GM19324 (cell line): ENCODE data around the gene LEMD3.

Experiments used
- ATAC-seq: cut with Tn5 transposase; IDR thresholded peaks from one replicate; pipeline ENCODE4 v1.9.1; 2021; ENCODE audit warnings: mild to moderate bottlenecking, moderate library complexity; ENCODE audit not compliant: unreplicated experiment, low FRiP score

LEMD3 gene

GRCh38 chr12:65169320-65170208, at the start of gene LEMD3:
Gene LEMD3, plus strand, starts transcription at chr12:65169583. Its CDS starts 14 bp downstream, at chr12:65169597.
- peak; percentile 94 for ATAC-seq

DNA sequence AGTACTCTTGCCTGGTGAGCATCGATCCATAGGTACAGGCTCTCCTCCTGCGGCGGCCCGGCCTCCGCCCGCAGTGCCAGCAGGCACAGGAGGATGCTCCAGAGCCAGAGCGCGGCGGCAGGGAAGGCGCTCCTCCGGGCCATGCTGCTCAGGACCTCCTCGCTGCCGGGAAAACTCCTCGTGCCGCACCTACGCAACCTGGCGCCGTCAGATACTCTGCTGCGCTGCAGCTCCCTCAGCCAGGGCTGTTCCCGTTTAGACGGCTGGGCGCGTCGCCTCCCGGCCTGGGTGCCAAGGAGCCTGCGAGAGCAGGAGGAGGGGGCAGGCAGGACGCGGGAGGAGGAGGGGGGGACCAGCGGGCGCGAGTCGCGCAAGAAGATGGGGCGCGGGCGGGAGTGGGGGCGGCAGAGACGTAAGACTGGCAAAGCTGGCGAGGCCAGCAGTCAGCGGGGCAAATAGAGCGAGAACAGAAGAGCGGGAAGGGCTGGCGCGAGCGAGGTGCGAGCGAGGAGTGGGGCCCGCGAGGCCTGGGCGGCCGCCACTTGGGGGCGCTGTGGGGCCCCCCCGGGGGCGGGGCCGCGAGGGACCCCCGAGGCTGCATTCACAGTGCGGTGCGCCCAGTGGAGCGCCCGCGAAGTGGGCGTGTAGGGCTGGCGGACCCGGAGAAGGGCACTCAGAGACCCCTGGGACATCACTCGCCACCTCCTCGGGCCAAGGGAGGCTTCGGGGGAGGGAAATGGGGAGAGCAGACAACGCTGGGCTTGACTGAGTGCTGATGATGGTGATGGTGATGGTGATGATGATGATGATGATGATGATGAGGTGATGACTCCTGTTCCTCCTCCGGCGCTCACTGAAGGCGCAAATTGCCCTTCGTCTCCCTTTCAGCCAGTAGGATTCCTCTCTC, 48.1 kb upstream of the LEMD3 start, which contains the start of gene WIF1:
Gene WIF1, minus strand, starts transcription at position 257 of the 907 bp plus-strand sequence. Its CDS starts 114 bp downstream, at position 143.
- ATAC-seq, result no peak

DNA sequence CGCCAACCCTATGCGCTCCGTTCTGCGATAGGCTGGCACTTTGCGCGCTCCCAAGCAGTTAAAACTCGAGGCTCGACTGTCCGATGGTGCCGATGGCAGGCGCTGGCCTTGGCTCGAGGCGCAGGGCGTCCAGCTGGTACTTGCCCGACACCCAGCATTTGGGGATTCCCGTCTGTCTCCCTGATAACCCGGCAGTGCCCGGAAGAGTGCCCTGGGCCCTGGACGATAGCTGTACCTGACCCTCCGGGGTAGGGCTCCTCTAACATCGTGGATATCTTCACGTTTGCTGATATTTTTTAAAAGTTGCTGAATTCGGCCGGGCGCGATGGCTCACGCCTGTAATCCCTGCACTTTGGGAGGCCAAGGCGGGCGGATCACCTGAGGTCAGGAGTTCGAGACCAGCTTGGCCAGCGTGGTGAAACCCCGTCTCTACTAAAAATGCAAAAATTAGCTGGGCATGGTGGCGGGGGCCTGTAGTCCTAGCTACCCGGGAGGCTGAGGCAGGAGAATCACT, 47.4 kb upstream of the LEMD3 start:
- no peak for ATAC-seq

GRCh38 chr12:65122703-65123102, 46.7 kb upstream of the LEMD3 start:
- no peak for ATAC-seq

- no peak for ATAC-seq
Measured at GRCh38 chr12:65123435-65124063, 45.8 kb upstream of the LEMD3 start.

DNA sequence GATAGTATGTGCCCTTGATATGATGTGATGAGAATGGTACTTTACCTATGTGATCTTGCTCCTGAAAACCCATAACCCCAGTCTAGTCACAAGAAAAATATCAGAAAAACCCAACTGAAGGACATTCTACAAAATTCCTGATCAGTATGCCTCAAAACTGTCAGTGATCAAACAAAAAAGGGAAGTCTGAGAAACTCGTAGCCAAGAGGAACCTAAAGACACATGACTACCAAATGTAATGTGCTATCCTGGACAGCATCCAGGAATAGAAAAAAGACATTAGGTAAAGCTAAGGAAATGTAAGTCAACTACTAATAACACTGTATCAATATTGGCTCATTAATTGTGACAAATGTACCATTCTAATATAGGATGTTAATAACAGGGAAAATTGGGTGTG, 44.1 kb upstream of the LEMD3 start:
- no peak for ATAC-seq

DNA sequence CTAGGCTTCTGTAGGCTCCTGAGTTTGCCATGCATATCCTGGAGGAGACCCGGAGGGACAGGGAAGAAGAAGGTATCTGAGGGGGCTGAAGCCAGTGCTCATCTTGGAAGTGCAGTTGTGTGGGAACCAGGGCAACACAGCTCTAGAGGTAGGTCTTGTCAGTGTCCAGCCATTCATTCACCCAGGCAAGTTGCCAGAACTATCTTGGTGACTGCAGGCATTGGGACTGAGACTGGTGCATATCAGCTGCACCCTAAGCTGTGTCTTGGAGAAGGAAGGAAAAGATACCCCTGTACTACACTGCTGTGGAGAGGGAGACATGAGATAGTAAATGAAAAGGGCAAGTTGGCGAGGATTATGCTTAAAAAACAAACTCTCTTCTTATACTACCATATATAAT, 43.4 kb upstream of the LEMD3 start:
- no peak for ATAC-seq

GRCh38 chr12:65126482-65126881, 42.9 kb upstream of the LEMD3 start:
- ATAC-seq, result no peak

DNA sequence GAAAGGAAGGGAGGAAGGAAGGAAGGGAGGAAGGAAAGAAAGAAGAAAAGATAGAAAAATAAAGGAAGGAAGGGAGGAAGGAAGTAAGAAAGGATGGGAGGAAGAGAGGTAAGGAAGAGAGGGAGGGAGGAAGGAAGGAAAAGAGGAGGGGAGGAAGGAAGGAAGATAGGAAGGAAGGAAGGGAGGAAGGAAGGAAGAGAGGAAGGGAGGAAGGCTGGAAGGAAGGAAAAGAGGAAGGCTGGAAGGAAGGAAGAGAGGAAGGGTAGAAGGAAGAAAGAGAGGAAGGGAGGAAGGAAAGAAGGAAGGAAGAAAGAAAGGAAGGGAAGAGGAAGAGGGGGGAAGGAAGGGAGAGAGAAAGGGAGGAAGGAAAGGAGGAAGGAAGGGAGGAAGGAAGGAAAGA, 35.5 kb upstream of the LEMD3 start:
- ATAC-seq, result no peak

DNA sequence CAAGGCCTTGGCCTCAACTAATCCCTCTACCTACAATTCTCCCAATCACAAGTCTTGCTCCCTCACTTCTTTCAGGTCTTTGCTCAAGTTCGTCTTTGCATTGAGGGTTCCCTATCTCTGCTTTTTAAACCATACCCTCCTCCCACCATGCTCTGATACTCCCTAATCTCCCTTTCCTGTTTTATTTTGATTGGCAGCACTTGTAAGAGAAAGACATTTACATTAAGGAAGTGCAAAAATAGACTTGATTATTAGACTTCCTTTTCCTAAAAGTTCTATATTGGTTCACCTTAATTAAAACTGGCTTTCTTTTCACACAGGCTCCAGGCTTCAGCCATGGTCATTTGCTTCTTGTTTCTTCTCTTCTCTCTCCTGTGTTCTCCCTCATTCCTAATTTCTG, 30.0 kb upstream of the LEMD3 start:
- ATAC-seq, result no peak

DNA sequence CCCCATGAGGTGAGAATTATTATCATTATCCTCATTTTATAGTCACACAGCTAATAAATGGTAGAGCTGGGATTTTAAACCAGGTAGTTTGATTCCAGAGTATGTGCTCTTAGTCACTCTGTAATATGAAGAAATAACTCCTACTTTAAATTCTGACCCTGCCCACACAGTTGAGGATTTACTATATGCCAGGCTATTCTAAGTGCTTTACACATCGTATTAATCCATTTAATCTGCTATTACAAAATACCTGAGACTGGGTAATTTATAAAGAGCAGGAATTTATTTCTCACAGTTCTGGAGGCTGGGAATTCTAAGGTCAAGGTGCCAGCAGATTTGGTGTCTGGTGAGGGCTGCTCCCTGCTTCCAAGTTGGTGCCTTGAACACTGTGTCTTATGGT, 28.6 kb upstream of the LEMD3 start:
- ATAC-seq, result no peak

DNA sequence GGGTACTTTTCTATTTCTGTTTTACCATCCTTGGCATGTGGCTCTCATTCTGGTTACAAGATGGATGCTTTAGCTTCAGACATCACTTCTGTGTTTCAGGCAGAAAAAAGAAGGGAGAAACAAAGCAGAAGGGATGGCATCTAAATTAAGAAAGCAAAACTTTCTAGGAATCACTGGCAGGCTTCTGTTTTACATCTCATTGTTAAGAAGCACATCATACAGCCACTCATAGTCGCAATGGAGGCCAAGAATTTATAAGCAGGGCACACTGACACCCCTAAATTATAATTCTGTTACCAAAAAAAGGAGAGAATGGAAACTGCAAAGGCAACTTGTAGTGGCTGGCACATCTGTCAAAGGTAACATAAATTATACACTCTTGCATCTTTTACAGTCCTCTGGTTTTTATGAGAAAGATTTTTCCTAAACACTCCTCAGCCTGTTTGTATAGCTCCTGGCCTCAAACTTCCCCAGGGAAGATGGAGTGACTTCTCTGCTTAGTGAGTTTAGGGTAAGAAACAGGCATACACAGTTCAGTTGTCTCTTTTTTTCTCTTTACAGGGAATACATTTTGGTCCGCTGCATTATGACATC, 22.0 kb upstream of the LEMD3 start:
- ATAC-seq, result no peak

DNA sequence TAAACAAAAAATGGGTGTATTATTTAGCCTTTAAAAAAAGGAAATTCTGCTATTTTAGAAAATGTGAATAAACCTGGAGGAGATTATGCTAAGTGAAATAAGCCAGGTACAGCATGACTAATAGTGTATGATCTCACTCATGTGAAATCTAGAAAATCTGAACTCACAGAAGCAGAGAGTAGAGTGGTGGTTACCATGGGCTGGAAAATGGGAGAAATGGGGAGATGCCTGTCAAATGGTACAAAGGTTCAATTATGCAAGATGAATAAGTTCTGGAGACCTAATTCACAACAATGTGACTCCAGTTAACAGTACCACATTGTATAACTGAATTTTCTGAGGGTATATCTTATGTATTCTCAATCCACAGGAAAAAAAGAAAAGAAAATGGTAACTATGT, 17.4 kb upstream of the LEMD3 start:
- ATAC-seq, result no peak

GRCh38 chr12:65152596-65152995, 16.8 kb upstream of the LEMD3 start:
- ATAC-seq, result no peak

DNA sequence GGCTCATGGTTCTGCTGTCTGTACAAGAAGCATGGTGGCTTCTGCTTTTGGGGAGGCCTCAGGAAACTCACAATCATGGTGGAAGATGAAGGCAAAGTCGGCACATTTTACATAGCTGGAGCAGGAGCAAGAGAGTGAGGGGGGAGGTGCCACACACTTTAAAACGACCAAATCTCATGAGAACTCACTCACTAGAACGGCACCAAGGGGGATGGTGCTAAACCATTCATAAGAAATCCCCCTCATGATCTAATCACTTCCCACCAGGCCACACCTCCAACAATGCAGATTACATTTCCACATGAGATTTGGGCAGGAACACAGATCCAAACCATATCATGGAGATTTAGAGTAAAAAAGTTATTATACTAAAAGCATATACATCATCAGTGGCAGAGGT, 13.6 kb upstream of the LEMD3 start:
- ATAC-seq, result no peak

DNA sequence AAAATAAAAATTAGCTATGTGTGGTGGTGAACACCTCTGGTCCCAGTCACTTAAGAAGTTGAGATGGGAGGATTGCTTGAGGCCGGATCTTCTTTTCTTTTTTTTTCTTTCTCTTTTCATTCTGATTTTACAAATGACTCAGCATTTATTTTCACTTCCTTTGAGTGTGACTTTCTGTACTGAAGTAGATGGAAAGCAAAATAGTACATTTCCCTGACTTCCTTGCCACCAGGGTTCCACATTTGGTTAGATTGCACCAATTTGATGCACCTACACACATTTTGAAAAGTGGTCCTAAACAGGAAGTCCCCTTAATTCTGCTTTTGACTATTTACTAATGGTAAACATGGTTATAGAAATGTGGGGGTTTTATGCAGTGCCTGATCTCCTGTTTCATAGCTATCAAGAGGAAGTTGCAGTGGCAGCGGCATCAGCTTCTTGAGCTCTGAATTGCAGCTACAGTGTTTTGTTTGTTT, 13.0 kb upstream of the LEMD3 start:
- ATAC-seq, result peak; percentile 80

GRCh38 chr12:65157091-65157490, 12.3 kb upstream of the LEMD3 start:
- no peak for ATAC-seq

- ATAC-seq, result no peak
Measured at GRCh38 chr12:65162609-65163008, 6.8 kb upstream of the LEMD3 start.

- ATAC-seq, result no peak
Measured at GRCh38 chr12:65164244-65164643, 5.1 kb upstream of the LEMD3 start.

GRCh38 chr12:65164774-65165173, 4.6 kb upstream of the LEMD3 start:
- ATAC-seq, result no peak
